K562 (cell line): ENCODE data around the gene CDX1. TPM values are rescaled to one million over a fixed set of nuclear protein-coding genes. Genes with fewer than 3 reads are reported as not detected.

Experiments
- ATAC-seq: fragments of 200-7000 bp; cut with Tn5 transposase; 3 replicates; pipeline ENCODE4 v1.9.1; 2020; ENCODE audit warnings: moderate library complexity
- BruUV-seq: library from RNA; stranded (reverse); fragments of 400-500 nt; replicated peaks from 2 replicates; lab custom pipeline; 2021; lab: Mats Ljungman, UMichigan
- CTCF ChIA-PET: fragments of 300-600 bp; formaldehyde crosslinking; extraction: SDS; loops from one replicate; lab custom pipeline; 2021; ENCODE audit warnings: low intra/inter-chr PET ratio; lab: Yijun Ruan, JAX
- POLR2A ChIA-PET: fragments of 300-600, 350-650 bp; sonication (Branson Sonifier 250); formaldehyde crosslinking; extraction: SDS; loops from one replicate; lab custom pipeline; 2021; ENCODE audit warnings: antibody characterized with exemption, inconsistent platforms; lab: Yijun Ruan, JAX
- DNase-seq, 4 experiments: peaks; one replicate each; pipeline versions ENCODE4 v3.0.0 to v3.0.0-alpha.2; 2011 to 2018; ENCODE audit warnings: low spot score in 3 of 4, mixed read lengths in 3 of 4; ENCODE audit errors: extremely low read depth in 1 of 4
- FAIRE-seq: peaks from 2 replicates; lab custom pipeline; 2011; peaks lifted over from hg19 to GRCh38; lab: Jason Lieb, UNC
- H2AFZ ChIP-seq: 2 replicates; pipeline ENCODE4 v1.6.0; 2011; ENCODE audit warnings: low read depth, low read length, control low read depth, inconsistent platforms
- H3K27ac ChIP-seq: fragments of 200-600 bp; 3 replicates; pipeline ENCODE4 v1.8.0; 2011; ENCODE audit warnings: low read depth, mild to moderate bottlenecking, control low read depth, inconsistent platforms, low read length, moderate library complexity, mixed read lengths; ENCODE audit errors: extremely low read depth
- H3K27me3 ChIP-seq, 2 experiments: fragments of 300-600 bp in 1 of 2; 2 replicates in 1 of 2; 3 replicates in 1 of 2; pipeline versions ENCODE4 v1.6.0 to v1.8.0; 2011; ENCODE audit warnings: inconsistent platforms in 2 of 2, low read length in 2 of 2, mild to moderate bottlenecking in 1 of 2, mixed read lengths in 1 of 2, moderate library complexity in 1 of 2; ENCODE audit not compliant: control insufficient read depth in 2 of 2, insufficient read depth in 2 of 2
- H3K36me3 ChIP-seq: fragments of 300-600 bp; 3 replicates; pipeline ENCODE4 v1.8.0; 2011; ENCODE audit warnings: mild to moderate bottlenecking, low read length, inconsistent platforms; ENCODE audit not compliant: control insufficient read depth, insufficient read depth
- H3K4me1 ChIP-seq, 2 experiments: fragments of 200-600 bp in 1 of 2; replicated peaks in 1 of 2; 2 replicates in 1 of 2; 3 replicates in 1 of 2; pipeline versions ENCODE4 v1.5.1 to v1.8.0; 2011; ENCODE audit warnings: inconsistent platforms in 2 of 2, low read length in 2 of 2, mild to moderate bottlenecking in 1 of 2, mixed read lengths in 1 of 2, moderate library complexity in 1 of 2; ENCODE audit not compliant: control insufficient read depth in 2 of 2, insufficient read depth in 2 of 2
- H3K4me2 ChIP-seq: 2 replicates; pipeline ENCODE4 v1.6.1; 2011; ENCODE audit warnings: low read length, control low read depth, inconsistent platforms, mixed read lengths; ENCODE audit not compliant: insufficient read depth
- H3K4me3 ChIP-seq: fragments of 200-600 bp; sonication (generic), shearing (Covaris generic); 2 replicates; pipeline ENCODE4 v1.5.1; 2016; ENCODE audit warnings: control low read depth, inconsistent platforms
- H3K79me2 ChIP-seq: fragments of 200-600 bp; 3 replicates; pipeline ENCODE4 v1.8.0; 2011; ENCODE audit warnings: low read length, inconsistent platforms; ENCODE audit not compliant: control insufficient read depth, insufficient read depth
- H3K9ac ChIP-seq, 2 experiments: 2 replicates each; pipeline versions ENCODE4 v1.6.0 to v1.6.1; 2011; ENCODE audit warnings: low read depth in 2 of 2, low read length in 2 of 2, control low read depth in 1 of 2, inconsistent platforms in 1 of 2, mild to moderate bottlenecking in 1 of 2, mixed read lengths in 1 of 2; ENCODE audit not compliant: insufficient read depth in 1 of 2
- H3K9me1 ChIP-seq: one replicate; pipeline ENCODE4 v1.6.0; 2011; ENCODE audit warnings: inconsistent platforms, mild to moderate bottlenecking, low read length, moderate library complexity; ENCODE audit not compliant: control insufficient read depth, insufficient read depth
- H3K9me3 ChIP-seq: replicated peaks from 2 replicates; pipeline ENCODE4 v1.5.1; 2011; ENCODE audit warnings: low read depth, low read length, inconsistent platforms; ENCODE audit not compliant: control insufficient read depth, insufficient read depth
- H4K20me1 ChIP-seq: replicated peaks from 2 replicates; pipeline ENCODE4 v1.6.1; 2011; ENCODE audit warnings: low read length, inconsistent platforms, mixed read lengths; ENCODE audit not compliant: control insufficient read depth, insufficient read depth
- BHLHE40 ChIP-seq: IDR thresholded peaks from 2 replicates; pipeline ENCODE4 v1.6.1; 2011; ENCODE audit warnings: low read length, improper control_type of control experiment
- NFIC ChIP-seq: fragments of 450-650 bp; IDR thresholded peaks from 2 replicates; pipeline ENCODE4 v1.6.1; 2017; ENCODE audit warnings: mild to moderate bottlenecking, inconsistent platforms
- RBM25 ChIP-seq: fragments of 200-400 bp; formaldehyde crosslinking; IDR thresholded peaks from 2 replicates; pipeline ENCODE4 v1.6.1; 2018; ENCODE audit warnings: low read length, low read depth, moderate library complexity; ENCODE audit not compliant: severe bottlenecking
- ZNF76 ChIP-seq: fragments of 250-450 bp; sonication (Bioruptor Pico); IDR thresholded peaks from 2 replicates; pipeline ENCODE4 v1.4.0; 2020; ENCODE audit warnings: mild to moderate bottlenecking, moderate library complexity, borderline replicate concordance
- whole genome bisulfite sequencing: fragments of 100-300 bp; shearing (Covaris generic); methylation state at CpG from one replicate; pipeline ENCODE4 v1.1.6; 2016; ENCODE audit warnings: low coverage, mixed read lengths; ENCODE audit not compliant: insufficient coverage; ENCODE audit errors: missing lambda C conversion rate; 5-methylcytosine and 5-hydroxymethylcytosine counted together
- in situ Hi-C: fragments of 300-500 bp; cut with MboI; formaldehyde crosslinking; loops from 4 replicates; pipeline ENCODE4 v1.15.0; 2018; ENCODE audit warnings: inconsistent platforms, mixed read lengths
- intact Hi-C: fragments of 100-400 bp; cut with micrococcal nuclease; formaldehyde crosslinking; loops from 2 replicates; pipeline ENCODE4 v1.14.2; 2022
- polyA plus RNA-seq, 8 experiments: library from polyadenylated mRNA; depleted of rRNA in 4 of 8; stranded (reverse) in 5 of 8; unstranded in 3 of 8; fragments of >200 nt; fragmentation: Nextera tagmentation in 2 of 8; fragmentation: Illumina TruSeq in 1 of 8; extraction: Ambion mirVana in 2 of 8; extraction: Trizol in 1 of 8; gene quantifications; 2 replicates each; pipeline versions ENCODE4 v1.2.1 to v1.2.3, GENCODE V29; 2011 to 2014; ENCODE audit warnings: inconsistent platforms in 1 of 8, missing spikeins in 1 of 8
- total RNA-seq, 7 experiments: library from RNA; depleted of rRNA in 6 of 7; stranded (reverse); fragments of >200 nt in 6 of 7; fragmentation: Illumina TruSeq in 2 of 7; extraction: Trizol in 2 of 7; gene quantifications; 2 replicates each; pipeline versions ENCODE4 v1.2.1 to v1.2.3, GENCODE V29; 2011 to 2021; ENCODE audit warnings: low replicate concordance in 1 of 7

The CDX1 gene
- total and polyA plus RNA-seq, 9 of the 15 experiments (the other 6 are each of a cell fraction or from before 2014, with no cell fraction given): 0.06 to 0.16 TPM; not detected in 7

- H3K27me3 ChIP-seq: peaks cover 39 to 78% of the 10 kb centered on the region in 2 experiments
- H2AFZ ChIP-seq: no peak overlapping the region
- peaks cover 0 to 6% of the 10 kb centered on the region in 2 experiments; a peak in 1 of 5 replicates for H3K4me1 ChIP-seq
- DNase-seq: no peak
- no peaks in the 10 kb centered on the region for H3K36me3 ChIP-seq
- no peaks in the 10 kb centered on the region for H3K9me3 ChIP-seq
- TF ChIP-seq RBM25: peak; percentile 48
- no peak for TF ChIP-seq ZNF76 (CRISPR knock-in tag)
- in situ Hi-C loops (no loop called here), intact Hi-C loops (no loop called here)
- H3K9ac ChIP-seq: no peak overlapping the region
- no peaks in the 10 kb centered on the region for H3K9me1 ChIP-seq
- POLR2A ChIA-PET: interaction anchor here (0.6 to 1.6 kb wide), 3 partner anchors 9 to 246 kb away, joined by 3 to 4 read pairs (median 3); no protein-coding TSS in a partner anchor
- no peak overlapping the region for H3K4me3 ChIP-seq
- no peak for ATAC-seq
- no peaks in the 10 kb centered on the region for H3K79me2 ChIP-seq
- no TSS peak for BruUV-seq
- H3K4me2 ChIP-seq: no peak overlapping the region
- CTCF ChIA-PET: no interaction called here
- FAIRE-seq: no peak
- WGBS: 6% methylated on average over 1 of the region's 1 CpG
- H4K20me1 ChIP-seq: peaks cover 11% of the 10 kb centered on the region
- no peak overlapping the region for H3K27ac ChIP-seq
These were observed 30.9 kb downstream of the CDX1 start for GRCh38 chr5:150197476-150197875.

GRCh38 chr5:150202501-150202900 is 35.9 kb downstream of the CDX1 start:
- intact Hi-C loops (no loop called here), in situ Hi-C loops (no loop called here)
- TF ChIP-seq NFIC (0 out of 2 replicates have a peak, but pooled peaks have one; percentile 14), BHLHE40 (no peak)

More at GRCh38 chr5:150202501-150202900, 35.9 kb downstream of the CDX1 start:
- H2AFZ ChIP-seq: no peak overlapping the region
- 2% methylated on average over 9 of the region's 10 CpGs for WGBS
- FAIRE-seq (no peak), ATAC-seq (no peak), DNase-seq (no peak)
- H3K9me3 ChIP-seq: no peaks in the 10 kb centered on the region
- peaks cover 11% of the 10 kb centered on the region for H4K20me1 ChIP-seq
- H3K36me3 ChIP-seq: no peaks in the 10 kb centered on the region
- no peak overlapping the region for H3K4me2 ChIP-seq
- H3K27ac ChIP-seq: no peak overlapping the region
- ChIA-PET CTCF (interaction anchor here (0.6 kb wide), 1 partner anchor 71 kb away, joined by 4 read pairs; no protein-coding TSS in a partner anchor), POLR2A (no interaction called here)
- H3K9me1 ChIP-seq: no peaks in the 10 kb centered on the region
- peaks cover 0 to 3% of the 10 kb centered on the region in 2 experiments; a peak in 1 of 5 replicates for H3K4me1 ChIP-seq
- no peak overlapping the region for H3K9ac ChIP-seq
- no peaks in the 10 kb centered on the region for H3K79me2 ChIP-seq
- peaks cover 23 to 63% of the 10 kb centered on the region in 2 experiments; a peak in 4 of 5 replicates for H3K27me3 ChIP-seq
- H3K4me3 ChIP-seq: no peak overlapping the region
- BruUV-seq: no TSS peak
